ELF-1 (cell line): ENCODE data around the gene IP6K1.
A peak's percentile ranks its signal among the peaks of the same experiment; 100 is the strongest.
"Not testable (repeated sequence)": the region's sequence is repeated elsewhere in the genome, so short reads cannot be mapped to it uniquely, and the experiment has no call there.

Source experiments
- DNase-seq: peaks from one replicate; pipeline ENCODE4 v3.0.0-alpha.2; 2016; ENCODE audit warnings: low read depth, low spot score

Gene IP6K1

DNA sequence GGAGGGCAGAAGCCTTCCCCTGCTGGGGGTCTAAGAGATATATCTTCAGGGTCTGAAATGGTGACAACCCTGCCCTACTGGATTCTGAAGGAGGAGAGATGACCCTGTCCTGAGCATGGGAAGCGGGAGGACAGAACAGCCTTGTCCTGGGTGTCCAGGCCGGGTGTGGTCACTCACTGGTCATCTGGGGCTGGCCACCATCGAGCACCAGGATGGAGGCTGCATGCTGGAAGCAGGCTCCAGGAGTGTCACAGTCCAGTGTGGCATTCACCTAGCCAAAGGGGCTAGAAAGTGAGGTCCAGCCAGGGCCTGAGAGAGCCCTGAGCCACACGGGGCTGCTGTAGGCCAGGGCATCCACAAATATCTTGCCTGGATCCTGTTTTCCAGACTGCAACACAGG is 8.1 kb upstream of the IP6K1 start:
- DNase-seq = no peak

DNA sequence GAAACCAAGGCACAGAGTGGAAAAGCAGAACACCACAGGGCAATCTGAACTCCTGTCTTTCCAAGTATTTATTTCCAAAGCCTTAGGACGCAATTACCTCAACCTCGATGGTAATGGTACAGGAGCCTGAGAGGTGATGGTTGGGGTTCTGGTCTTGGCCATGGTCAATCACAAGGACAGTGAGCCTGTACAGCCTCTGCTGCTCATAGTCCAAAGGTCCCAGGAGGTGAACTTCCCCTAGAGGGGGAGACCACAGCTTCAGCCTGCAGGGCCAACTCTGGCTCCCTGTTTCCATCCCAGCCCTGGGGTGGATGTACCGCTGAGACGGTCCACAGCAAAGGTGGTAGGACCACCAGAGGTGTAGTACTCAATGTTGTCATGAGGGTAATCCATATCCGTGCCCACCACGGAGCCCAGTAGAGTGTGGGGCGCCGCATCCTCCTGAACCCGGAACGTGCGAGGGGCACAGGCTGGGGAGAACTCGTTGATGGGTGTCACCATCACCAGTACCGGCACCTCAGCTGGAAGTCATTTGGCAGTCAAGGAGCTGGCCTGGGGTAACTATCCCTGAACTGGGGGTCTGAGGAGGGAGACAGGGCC is 7.2 kb upstream of the IP6K1 start:
- no peak for DNase-seq

DNA sequence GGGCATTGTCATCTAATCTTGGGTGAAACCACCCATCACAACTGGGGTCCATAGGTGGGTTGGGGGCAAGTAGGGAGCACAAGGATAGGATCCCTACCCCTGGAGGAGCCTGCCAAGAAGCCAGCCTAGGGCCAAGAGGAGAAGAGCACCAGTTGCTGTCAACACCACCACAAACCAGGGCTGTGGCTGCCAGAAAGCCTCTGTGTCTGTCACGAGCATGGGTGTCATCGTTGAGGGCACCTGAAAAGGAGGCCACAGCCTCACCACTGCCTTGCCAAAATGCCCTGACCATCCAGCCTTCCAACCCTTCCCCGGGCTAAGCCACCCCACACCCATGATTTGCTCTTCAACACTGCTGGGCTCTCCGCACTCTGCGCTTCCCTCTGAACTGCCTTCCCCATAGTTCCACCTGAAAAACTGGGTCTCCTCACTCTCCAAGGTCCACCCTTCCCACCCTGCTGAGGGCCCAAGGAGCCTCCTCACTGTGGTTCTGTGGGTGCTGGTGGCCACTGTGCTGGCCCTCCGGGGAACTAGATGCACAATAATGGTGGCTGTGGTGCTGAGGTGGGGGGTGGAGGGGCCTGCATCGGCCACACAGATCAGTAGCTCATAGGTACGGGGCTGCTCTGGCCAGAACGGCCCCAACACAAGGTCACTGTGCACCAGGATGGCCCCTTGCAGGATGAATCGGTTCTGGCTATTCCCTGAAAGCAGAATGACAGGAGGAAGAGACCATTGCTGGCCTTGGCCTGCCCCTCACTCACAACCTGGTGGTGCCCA is 6.2 kb upstream of the IP6K1 start:
- no peak for DNase-seq

DNA sequence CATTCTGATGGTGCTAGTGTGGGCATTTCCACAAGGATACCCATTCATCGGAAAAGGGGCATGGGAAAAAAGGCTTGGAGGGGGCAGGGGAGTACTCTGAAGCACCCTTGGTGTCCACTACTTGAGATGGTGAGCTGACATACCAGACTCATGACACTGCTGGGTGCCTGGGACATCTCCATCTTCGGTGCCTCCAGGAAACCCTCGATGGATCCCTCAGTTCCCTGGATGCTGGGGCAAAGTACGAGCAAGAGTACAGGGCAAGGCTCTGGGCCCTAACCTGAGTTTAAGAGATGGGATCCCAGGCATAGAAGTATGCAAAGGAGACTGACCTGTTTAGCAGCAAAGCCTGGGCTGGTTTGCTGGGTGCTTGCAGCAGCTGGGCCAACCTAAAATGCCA is 5.2 kb upstream of the IP6K1 start:
- DNase-seq = no peak

DNA sequence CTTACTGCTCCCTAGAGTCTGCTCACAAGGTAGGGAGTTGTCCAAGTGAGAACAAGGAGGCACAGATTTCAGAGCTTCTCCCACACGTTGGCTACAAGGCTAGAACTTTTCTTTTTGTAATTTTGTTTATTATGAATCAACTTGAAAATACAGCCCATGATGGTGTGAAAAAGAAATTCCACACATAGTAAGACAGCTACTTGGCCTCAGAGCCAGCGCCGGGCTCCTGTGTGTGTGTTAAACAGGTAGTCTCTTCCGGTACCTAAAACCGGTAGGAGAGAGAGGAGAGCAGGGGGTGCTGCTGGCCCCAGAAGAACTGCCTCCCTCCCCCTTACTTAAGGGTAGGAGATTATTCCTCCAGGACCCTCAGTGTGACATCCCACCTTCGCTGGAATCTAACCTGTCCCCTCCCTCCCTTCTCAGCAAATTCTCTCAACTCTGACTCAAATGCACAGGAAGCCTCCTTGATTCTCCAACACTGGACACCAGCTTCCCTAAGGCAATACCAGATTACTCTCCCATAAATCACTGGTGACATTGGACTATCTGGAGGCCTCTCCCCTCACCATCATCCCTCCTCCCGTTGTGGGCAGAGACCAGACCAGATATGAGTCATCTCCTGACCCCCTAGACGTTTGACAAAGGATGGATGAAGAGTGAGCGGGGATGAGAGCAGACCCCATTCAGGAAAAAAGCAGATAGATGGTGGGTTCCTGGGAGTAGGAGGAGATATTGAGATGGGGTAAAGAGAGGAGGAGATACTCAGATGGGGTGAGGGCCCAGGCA is 4.5 kb upstream of the IP6K1 start:
- peak; percentile 58 for DNase-seq

DNA sequence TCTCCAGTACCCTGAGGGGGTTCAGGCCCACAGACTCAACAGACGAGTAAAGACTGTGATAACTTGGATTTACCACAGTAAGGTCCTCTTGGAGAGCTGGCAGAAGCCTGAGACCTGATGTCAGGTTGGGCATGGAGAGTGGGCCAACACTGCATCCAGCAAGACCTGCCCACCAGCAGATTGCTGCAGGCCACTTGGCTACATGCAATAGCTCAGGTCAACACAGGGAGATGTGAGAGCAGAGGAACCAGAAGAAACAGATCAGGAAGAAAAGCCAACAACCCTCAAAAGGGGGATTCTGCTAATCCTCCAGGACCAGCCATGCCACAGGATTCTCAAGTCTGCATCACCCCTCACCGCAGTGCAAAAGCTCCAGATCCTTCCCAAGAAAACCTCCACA is 1.7 kb upstream of the IP6K1 start:
- no peak for DNase-seq

DNA sequence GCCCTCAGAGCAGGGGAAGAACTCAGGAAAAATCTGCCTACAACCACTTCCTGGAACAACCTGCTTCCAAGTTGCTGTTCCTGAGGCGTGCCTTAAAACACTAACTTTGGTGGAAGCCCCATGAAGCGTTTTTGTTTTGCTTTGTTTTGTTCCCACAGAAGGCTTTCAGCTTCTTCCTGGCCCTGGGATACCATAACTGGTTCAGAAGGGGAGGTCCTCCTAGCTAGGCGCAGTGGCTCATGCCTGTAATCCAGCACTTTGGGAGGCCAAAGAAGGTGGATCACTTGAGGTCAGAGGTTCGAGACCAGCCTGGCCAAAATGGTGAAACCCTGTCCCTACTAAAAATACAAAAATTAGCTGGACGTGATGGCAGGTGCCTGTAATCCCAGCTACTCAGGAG is 1.2 kb upstream of the IP6K1 start:
- DNase-seq = no peak

DNA sequence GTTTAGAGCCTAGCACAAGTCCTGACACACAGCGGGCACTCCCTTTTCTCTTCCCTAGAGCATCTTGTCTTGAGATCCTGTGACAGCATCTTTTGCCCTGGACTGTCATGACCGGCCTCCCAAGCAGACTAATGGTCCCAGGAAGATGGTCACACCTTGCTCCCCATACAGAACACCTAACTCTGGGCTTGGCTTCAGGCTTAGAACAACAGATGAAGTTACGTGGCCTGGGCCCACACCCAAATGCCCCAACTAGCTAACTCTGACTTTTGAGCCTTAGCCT is 781 bp upstream of the IP6K1 start:
- no peak for DNase-seq

DNA sequence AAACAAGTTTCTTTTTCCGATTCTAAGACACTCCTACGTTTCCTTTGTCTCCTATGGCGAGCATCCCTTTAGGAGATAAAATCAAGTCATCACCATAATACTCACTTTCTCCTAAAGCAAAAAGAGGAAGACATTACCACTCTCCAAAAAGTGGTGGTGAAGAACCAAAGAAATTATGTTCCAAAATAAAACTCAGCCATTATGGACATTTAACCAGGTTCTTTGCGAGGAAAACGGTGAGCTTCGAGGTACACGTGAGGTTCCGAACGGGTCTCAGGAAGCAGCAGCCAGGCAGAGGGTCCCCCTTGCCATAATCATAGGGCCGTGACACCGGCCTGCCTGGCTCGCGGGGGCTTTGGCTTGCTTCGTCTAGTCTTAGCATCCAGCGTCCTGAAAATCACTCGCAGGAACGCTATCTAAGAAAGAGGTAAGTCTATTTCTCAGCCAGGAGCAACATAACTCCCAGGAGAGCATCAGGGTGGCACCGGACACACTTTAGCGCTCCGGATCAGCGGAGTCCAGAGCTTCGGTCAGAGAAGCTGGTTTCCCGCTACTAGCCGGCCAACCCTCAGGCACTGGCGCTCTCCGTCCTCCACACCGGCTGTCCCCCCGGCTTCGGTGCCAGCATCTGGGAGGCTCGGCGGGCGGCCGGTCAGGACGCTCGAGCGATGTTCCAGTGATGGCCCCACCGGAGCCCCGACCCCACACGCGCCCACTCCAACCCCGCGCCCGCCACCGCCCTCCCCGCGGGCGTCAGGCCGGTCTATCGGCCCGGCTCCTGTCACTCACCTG is 581 bp downstream of the IP6K1 start:
- peak; percentile 63 for DNase-seq

DNA sequence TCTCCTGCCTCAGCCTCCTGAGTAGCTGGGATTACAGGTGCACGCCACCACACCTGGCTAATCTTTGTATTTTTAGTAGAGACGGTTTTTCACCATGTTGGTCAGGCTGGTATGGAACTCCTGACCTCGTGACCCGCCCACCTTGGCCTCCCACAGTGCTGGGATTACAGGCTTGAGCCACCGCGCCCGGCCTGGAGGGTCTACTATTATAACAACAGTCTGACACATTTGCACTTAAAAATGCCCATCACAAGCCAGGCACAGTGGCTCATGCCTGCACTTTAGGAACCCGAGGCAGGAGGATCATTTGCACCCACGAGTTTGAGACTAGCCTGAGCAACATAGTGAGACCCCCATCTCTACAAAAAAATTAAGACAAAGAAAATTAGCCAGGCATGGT is 4.1 kb downstream of the IP6K1 start:
- not testable (repeated sequence) for DNase-seq

DNA sequence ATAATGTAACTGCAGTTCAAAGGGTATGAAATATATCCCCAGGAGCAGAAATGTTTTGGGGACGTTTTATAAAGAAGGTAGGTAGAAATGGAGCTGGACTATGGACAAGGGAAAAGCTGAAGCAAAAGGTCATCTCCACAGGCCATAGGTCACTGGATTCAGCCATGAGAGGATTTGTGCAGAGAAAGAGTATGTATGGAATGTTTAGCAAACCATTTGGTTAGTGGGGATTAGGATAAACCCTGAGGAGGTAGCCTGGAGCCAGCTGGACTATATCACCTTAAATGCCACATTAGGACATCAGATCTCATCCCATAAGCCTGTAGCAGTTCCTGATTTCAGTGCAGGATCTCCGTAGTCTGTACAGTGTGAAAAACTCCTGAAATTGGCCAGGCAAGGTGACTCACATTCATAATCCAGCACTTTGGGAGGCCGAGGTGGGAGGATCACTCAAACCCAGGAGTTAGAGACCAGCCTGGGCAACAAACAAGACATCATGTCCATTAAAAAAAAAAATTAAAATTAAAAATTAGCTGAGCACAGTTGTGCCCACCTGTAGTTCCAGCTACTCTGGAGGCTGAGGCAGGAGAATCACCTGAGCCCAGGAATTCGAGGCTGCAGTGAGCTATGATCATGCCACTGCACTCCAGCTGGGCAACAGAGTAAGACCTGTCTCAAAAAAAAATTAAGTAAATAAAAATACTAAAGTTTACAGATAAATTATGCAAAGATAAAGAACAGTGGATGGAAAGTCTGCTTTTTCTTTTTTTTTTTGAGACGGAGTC is 4.7 kb downstream of the IP6K1 start:
- DNase-seq = peak; percentile 70

DNA sequence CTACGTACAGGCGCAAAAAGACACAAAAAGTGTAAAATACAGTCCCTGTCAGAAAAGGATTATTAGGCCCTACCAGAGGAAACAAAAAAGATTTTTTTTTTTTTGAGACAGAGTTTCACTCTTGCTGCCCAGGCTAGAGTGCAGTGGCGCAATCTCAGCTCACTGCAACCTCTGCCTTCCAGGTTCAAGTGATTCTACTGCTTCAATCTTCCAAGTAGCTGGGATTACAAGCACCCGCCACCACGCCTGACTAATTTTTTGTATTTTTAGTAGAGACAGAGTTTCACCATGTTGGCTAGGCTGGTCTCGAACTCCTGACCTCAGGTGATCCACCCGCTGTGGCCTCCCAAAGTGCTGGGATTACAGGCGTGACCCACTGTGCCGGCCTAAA is 5.4 kb downstream of the IP6K1 start:
- not testable (repeated sequence) for DNase-seq

DNA sequence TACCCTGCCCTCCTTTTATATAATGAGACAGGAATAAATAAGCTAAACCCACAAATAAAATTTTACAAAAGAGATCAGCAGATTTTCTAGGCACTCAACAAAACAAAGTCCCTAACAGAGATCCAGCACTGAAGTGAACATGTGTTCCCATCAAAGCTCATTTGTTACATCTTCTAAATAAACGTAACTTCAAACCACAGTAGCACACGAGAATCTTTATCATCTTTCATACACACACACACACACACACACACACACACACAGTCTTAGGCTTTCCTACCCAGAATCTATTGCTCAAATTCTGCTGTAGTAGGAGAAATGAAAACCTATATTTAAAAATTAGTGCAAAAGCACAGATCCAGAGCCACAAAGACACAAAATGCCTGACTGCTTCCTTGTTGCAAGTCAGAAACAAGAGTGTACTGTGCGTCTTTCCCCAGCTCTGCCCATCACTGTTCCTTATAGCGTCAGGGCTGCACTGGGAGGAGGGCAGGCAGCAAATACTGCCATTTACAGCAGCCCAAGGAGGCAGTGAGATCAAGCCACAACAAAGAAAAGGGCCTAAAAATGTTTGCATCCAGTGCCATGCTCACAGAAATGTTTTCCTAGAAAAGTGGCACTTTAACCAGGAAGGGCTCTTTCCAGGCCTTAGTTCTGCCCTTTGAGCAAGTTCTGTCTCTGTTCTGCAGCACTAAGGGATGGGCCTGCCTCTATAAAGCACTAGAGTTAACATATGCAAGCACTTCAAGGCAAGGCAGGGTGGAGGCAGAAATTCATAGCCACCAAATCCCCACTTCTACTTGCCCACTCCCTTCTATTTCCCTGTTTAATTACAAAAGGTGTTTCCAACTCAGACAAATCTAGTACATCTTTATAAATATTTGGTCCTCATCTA is 6.0 kb downstream of the IP6K1 start:
- DNase-seq = no peak

DNA sequence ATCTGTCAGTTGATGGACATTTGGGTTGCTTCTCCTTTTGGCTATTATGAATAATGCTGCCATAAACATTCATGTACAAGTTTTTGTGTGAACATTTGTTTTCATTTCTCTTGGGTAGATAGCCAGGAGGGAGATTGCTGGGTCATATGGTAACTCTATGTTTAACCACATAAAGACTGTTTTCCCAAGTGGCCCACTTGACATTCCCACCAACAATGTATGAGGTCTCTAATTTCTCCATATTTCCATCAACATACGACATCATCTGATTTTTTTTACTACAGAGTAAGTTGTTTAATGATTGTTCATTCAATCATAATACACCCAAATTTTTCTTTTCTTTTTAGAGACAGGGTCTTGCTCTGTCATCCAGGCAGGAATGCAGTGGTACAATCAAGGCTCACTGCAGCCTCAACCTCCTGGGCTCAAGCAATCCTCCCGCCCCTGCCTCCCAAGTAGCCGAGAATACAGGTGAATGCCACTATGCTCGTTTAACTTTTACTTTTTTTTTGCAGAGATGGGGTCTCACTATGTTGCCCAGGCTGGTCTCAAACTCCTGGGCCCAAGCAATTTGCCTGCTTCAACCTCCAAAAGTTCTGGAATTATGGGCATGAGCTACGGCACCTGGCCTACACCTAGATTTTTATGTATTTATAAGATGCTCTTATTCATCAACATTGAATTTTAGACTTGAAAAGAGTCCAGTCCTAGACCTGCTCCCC is 6.8 kb downstream of the IP6K1 start:
- no peak for DNase-seq

DNA sequence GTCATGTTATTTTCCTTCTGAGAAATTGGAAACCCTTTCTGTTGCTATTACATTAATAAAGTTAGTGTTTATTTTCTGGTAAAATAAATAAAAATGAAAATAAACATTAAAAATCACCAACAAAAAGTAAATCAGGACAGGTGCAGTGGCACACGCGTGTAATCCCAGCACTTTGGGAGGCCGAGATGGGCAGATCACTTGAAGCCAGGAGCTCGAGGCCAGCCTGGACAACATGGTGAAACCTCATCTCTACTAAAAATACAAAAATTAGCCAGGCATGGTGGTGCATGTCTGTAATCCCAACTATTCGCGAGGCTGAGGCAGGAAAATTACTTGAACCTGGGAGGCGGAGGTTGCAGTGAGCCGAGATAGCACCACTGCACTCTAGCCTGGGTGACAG is 10.2 kb downstream of the IP6K1 start:
- not testable (repeated sequence) for DNase-seq

DNA sequence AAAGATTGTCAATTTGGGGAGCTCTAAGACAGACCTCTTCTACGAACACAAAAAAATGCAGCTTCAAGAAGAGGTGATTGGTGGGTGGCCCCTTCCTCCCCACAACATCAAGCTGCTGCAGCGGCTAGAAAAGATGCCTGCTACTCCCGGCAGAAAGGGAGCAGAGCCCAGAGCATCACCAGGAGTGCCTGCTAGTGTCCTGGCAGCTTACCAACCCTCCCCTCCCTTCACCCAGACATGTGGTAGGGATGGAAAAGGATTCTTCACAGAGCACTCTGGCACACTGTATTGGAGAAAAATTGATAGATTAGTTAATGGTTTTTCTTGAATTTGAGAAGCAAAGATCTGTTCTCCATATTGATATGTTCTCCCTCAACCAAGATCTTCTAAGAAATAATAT is 10.8 kb downstream of the IP6K1 start:
- no peak for DNase-seq

DNA sequence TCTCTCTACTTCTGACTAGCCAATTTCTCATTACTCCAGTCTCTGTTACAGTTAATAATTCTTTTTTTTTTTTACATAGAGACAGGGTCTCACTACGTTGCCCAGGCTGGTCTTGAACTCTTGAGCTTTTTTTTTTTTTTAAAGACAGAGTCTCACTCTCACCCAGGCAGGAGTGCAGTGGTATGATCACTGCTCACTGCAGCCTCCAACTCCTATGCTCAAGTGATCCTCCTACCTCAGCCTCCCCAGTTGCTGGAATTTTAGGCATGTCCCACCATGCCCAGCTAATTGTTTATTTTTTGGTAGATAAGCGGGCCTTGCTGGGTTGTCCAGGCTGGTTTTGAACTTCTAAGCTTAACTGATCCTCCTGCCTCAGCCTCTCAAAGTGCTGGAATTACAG is 13.6 kb downstream of the IP6K1 start:
- no peak for DNase-seq

DNA sequence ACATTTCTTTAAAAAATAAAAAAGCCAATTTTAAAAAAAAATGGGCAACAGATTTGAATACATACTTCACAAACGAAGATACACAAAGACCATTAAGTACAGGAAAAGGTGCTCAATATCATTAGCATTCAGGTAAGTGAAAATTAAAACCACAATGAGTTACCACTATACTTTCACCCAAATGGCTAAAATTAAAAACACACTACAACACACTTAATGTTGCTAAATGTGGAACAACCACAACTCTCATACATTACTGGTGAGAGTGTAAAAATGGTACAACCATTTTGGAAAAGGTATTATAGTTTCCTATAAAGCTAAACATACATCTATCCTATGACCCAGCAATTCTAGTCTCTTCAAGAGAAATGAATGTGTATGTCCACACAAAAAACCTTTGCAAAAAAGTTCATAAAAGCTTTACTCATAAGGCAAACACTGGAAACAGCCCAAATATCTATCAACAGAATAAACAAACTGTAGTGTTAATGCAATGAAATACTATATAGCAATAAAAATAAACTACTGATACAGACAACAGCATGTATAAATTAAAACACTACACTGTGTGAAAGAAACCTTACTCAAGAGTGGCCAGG is 14.9 kb downstream of the IP6K1 start:
- DNase-seq = no peak

DNA sequence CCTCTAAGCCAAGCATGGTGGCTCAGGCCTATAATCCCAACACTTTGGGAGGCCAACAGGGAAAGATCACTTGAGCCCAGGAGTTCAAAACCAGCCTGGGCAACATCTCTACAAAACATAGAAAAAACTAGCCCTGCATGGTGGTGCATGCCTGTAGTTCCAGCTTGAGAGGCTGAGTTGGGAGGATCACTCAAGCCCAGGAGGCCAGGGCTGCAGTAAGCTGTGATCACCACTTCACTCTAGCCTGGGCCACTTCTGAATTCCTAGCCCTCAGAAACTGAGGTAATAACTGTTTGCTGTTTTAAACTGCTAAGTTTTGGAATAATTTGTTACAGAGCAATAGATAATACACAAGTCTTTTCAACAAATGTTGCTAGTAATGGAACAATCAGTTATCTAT is 16.4 kb downstream of the IP6K1 start:
- DNase-seq = no peak
